HG03378 (cell line): ENCODE measurements around the gene PLXDC1.
"Not testable (repeated sequence)": the region's sequence is repeated elsewhere in the genome, so short reads cannot be mapped to it uniquely, and the experiment has no call there.

Experiments
- ATAC-seq: cut with Tn5 transposase; IDR thresholded peaks from one replicate; pipeline ENCODE4 v1.9.1; 2021; ENCODE audit warnings: mild to moderate bottlenecking, moderate library complexity; ENCODE audit not compliant: unreplicated experiment

The PLXDC1 gene

GRCh38 chr17:39071573-39071972 is 79.9 kb downstream of the PLXDC1 start:
- ATAC-seq, result no peak

DNA sequence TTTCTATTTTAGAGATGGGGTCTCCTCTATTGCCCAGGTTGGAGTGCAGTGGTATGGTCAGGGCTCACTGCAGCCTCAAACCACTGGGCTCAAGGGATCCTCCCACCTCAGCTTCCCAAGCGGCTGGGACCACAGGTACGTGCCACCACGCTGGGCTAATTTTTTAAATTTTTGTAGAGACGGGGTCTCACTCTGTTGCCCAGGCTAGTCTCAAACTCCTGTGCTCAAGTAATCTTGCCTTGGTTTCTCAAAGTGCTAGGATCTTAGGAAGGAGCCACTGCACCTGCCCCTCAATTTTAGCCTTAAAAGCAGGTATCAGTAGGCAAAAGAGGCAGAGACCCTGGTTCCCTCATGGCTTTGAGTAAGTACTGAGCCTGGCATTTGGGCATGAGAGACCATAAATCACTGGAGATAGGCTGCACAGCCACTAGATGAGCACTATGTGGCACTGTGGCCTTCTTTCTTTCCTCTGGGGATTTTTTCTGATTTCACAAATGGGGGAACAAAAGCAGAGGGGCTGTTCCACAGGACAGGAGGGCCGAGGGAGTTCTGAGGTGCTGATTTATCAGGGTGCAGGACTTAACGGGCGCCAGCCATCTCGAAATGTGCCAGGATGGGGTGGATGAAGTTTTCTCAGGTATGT is 82.2 kb downstream of the PLXDC1 start:
- no peak for ATAC-seq

DNA sequence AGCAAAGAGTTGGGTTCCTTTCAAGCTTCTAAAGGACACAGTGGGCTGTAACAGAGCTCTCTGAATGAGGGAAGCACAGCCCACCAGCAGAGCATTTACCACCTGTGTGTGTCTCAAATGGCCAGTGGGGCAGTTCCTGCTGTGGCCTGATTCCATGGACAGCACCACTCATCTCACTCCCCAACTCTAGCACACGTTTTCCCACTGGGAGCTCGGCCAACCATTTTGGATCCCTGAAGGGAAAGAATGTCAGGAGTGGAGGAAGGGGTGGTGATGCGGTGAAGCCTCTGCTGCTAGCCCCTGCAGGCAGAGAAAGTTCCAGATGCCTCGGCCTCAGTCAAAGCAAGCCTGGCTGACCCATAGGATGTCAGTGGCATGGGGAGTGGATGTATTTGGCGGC is 86.6 kb downstream of the PLXDC1 start:
- no peak for ATAC-seq

- no peak for ATAC-seq
These were observed 87.1 kb downstream of the PLXDC1 start for GRCh38 chr17:39064374-39064773.

- no peak for ATAC-seq
These were observed 87.8 kb downstream of the PLXDC1 start for GRCh38 chr17:39063681-39064069.

GRCh38 chr17:39062846-39063680 is 88.4 kb downstream of the PLXDC1 start:
- no peak for ATAC-seq

- ATAC-seq, result no peak
These were observed 92.9 kb downstream of the PLXDC1 start for GRCh38 chr17:39058524-39058923.

- ATAC-seq, result no peak
These were observed 93.7 kb downstream of the PLXDC1 start for GRCh38 chr17:39057701-39058206.

- ATAC-seq, result no peak
These were observed 97.3 kb downstream of the PLXDC1 start for GRCh38 chr17:39054111-39054645.

DNA sequence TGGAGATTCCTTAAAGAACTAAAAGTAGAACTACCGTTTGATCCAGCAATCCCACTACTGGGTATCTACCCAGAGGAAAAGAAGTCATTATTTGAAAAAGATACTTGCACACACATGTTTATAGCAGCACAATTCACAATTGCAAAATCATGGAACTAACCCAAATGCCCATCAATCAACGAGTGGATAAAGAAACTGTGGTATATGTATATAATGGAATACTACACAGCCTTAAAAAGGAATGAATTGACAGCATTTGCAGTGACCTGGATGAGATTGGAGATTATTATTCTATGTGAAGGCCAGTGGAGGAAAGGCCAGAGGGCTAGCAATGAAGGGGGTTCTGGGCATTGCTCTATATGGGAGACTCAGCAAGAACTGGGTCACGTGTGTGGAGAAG is 99.0 kb downstream of the PLXDC1 start:
- ATAC-seq, result not testable (repeated sequence)

DNA sequence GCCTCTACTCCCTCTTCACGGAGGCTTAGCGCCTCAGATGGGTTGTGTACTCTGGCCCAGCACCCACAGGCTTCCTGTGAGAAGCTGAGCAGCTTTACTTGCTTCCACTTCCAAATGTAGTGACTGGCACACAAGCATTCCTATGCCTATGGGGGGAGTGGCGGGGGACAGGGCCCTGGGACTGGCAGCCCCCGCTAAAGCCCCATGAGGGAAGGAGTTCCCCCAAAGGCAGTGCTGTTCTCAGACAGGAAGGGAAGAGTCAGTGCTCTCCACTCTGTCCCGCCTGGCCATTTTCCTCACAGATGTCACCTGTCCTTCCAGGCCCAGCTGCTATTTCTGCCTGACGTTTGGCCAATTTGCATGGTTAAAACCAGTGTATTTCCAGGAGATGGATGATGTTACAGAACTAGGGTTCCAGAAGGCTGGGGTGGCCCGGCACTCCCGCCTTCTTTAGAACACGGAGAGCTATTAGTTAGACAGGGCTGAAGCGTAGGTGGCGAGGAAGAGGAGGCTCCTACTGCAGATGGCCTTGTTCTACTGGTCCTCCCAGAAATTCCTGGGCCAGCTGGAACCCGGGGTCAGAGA is 100.3 kb downstream of the PLXDC1 start:
- ATAC-seq, result no peak

DNA sequence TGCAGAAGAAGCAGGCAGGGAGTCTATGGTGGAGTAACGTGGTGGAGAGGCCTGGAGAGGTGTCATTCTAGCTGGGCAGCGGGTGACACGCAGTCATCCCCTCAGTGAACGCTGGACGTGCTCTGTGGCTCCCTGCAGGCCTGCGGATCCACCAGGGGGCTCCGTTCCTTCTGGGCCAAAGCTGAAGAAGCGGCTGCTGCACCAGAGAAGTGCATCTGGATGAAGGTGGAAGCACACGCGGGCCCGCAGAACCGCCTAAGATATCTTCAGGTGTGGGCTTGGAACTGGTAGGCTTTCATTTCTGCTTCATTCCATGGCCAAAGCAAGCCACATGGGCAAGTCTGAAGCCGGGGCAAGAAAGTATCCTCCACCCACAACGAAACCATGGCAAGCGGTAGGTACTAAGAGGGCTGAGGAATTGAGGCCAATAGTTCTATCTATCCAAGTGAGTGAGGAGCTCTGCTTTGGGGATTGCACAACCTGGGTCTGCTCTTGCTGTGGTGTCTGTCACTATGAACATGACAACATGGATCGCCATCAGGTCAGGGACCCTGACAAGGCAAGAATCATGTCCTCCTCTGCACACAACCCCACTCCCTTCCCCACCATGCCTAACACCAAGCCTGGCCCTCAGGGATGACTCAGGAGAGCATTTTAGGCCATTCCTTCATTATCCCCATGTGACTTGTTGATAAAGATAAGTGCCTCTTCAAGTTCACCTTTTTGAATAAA is 105.3 kb downstream of the PLXDC1 start:
- ATAC-seq, result no peak

DNA sequence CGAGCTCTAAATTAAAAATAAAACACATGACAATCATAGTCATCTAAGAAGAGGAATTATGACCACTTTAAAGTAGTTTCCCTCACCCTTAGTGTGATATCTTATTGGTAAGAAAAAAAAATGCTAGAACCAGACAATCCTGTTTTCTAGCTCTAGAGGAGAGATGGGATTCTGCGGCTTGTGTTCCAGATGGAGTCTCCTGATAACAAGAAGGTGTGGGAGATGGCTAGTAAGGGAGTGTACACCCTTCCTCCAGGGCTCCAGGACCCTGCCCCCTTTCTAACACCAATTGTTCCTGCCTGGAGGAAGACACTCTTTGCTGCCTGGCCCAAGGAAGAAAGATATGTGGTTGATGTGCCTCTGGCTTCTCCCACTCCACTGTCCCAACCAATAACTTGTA is 115.4 kb downstream of the PLXDC1 start:
- ATAC-seq, result no peak

GRCh38 chr17:39035578-39035977 is 115.9 kb downstream of the PLXDC1 start:
- not testable (repeated sequence) for ATAC-seq

GRCh38 chr17:39028690-39029089 is 122.7 kb downstream of the PLXDC1 start:
- ATAC-seq, result no peak

DNA sequence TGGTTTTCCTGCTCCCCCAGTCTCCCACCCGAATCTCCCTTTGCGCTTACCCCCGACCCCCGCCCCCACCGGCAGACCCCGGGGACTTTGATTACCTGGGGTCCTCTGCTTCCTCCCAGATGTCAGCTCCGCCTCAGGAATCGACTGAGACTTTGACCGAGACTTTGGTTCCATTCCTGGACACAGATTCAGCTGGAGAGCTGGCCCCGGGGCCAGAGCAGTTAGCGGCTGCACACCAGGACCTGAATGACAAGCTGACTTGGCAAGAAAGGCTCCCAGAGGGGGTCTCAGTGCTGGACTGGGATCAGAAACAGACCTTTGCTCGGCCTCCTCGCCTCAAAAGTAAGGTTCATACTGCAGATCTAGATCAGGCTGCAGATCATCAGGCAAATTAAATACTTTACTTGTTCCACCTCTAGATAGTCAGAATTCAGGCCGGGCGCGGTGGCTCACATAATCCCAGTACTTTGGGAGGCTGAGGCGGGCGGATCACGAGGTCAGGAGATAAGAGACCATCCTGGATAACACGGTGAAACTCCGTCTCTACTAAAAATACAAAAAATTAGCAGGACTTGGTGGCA is 123.9 kb downstream of the PLXDC1 start:
- ATAC-seq, result no peak

- no peak for ATAC-seq
These were observed 124.4 kb downstream of the PLXDC1 start for GRCh38 chr17:39026980-39027451.

DNA sequence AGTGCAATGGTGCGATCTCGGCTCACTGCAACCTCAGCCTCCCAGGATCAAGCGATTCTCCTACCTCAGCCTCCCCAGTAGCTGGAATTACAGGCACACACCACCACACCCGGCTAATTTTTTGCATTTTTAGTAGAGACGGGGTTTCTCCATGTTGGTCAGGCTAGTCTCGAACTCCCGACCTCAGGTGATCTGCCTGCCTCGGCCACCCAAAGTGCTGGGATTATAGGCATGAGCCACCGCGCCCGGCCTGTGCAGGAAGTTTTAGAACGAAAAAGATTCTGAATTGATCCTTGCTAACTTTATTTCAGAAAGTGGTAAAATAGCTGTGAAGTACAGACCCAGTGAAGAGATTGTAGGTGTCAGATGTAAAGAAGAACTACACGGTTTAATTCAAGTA is 125.1 kb downstream of the PLXDC1 start:
- not testable (repeated sequence) for ATAC-seq

DNA sequence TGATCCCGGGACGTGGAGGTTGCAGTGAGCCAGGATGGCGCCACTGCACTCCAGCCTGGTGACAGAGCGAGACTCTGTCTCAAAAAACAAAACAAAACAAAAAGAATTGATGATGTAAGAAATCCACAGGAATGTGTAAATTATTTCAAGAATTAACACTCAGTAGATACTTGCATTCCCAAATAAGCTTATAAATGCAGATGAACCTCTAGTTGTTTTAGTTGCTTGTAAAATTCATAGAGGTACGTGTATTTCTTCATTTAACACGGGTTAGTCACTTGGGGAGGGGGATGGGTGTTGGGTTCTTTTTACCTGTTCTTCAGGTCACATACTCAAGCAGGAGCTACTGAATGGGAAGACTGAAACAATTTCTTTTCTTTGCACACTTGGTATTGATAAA is 128.5 kb downstream of the PLXDC1 start:
- ATAC-seq, result no peak

GRCh38 chr17:39020037-39020436 is 131.4 kb downstream of the PLXDC1 start:
- not testable (repeated sequence) for ATAC-seq
